Activated CD8-positive, alpha-beta memory T cell treated with anti-CD3 and anti-CD28 coated beads, Interleukin-2, amount 50 U/mL, for 24 hours (primary cell): ENCODE results near the gene LAMTOR4.

Experiments
- DNase-seq: peaks from one replicate; pipeline ENCODE4 v3.0.0-alpha.2; 2020; ENCODE audit errors: extremely low read depth

Gene LAMTOR4

DNA sequence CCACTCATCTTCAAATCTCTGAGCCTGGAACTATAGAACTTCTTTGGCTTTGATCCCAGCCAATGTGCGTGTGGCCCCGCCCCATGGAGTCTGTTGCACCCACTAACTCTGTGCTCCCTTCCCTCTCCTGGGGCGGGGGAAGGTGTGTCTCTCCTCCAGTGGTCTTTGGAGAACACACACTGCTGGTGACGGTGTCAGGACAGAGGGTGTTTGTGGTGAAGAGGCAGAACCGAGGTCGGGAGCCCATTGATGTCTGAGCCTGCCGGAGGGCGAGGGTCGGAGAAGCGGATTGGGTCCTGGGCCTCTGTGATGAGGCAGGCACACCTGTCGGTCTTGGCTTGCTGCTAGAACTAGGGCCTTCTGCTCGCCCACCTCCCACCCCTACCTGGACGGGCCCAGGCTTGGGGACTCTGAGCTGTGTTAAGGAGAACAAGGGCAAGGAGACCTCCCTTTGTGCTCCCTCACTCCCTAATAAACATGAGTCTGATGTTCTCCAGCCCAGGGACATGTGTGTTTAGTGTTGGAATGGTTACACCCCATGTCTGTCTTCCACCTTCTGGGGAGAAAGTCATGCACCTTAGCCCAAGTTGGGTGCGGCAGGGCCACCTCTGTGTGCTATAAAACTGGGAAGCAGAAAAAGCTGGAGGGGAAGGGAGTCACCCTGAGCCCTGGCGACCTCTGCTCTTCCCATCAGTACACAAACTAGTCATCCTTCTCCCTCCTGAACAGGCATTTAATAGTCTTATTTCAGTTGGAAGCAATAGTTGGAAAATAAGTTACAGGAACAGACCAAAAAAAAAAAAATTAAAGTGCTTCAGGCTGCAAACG is 5.2 kb downstream of the LAMTOR4 start:
- no peak for DNase-seq

DNA sequence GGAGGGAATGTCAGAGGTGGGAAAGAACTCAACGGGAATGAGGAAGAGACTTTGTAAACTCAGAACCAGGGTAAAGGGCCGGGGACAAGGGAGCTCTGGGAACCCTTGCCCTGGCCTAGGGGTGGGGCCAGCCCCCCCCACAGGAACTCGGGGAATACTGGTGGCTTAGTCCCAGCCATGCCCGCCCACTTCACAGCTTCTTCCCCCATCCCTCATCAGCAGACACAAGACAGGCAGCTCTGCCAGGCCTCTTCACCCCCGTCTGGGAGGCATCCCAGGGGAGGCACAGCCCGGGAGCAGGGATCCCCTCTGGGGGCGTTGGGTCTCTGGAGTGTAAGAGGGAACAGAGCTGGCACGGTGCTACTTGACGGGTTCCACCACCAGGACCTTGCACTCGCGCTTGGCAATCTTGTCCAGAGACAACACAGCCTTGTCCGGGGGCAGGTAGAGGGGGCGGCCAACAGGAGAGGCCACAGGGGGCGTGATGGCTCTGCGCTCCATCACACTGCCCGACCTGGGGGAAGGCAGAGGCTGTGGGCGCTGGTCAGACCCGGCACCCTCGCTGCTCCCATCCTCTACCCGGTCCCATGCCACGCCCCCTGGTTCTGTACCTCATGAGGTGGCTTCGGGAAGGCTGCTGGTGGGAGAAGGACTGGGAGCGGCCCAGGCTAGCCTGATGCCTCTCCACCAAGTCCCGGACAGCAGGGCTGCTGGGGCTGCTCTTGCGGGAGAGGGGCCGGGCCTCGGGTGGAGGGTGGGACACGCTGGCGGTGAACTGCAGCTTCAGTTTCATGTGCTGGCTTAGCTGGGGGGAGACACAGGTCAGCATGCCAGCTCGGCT is 6.2 kb downstream of the LAMTOR4 start:
- no peak for DNase-seq

DNA sequence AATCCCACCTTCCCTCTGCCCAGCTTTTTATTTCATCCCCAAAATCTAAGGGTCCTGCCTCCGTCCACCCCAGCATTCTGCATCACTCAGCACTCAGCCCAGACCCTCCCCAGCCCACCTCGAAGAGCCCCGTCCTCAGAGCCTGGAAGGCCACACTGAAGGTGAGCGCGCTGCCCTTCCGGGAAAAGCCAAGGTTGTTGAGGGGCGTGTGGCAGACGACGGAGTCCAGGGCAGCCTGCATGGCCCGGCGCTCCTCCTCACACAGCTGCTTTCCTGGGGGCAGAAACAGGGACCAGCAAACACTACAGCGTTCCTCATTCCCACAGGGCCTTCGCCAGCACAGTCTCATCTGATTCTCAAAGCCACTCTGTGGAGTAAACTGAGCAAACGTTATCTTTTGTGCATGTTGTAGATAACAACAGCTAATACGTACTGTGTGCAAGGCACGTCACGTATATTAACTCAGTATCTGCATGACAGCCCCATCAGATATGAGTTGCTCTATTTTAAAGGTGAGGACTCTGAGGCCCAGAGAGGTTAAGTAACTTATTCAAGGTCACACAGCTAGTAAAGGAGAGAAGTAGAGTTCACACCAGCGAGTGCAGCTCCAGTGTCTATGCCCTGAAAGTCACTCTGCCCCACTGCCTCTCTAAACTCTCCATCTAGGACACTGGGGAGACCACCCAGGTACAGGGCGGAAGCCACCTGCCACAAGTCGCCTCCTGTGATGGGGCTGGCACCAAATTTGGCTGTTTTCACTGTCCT is 7.0 kb downstream of the LAMTOR4 start:
- no peak for DNase-seq

DNA sequence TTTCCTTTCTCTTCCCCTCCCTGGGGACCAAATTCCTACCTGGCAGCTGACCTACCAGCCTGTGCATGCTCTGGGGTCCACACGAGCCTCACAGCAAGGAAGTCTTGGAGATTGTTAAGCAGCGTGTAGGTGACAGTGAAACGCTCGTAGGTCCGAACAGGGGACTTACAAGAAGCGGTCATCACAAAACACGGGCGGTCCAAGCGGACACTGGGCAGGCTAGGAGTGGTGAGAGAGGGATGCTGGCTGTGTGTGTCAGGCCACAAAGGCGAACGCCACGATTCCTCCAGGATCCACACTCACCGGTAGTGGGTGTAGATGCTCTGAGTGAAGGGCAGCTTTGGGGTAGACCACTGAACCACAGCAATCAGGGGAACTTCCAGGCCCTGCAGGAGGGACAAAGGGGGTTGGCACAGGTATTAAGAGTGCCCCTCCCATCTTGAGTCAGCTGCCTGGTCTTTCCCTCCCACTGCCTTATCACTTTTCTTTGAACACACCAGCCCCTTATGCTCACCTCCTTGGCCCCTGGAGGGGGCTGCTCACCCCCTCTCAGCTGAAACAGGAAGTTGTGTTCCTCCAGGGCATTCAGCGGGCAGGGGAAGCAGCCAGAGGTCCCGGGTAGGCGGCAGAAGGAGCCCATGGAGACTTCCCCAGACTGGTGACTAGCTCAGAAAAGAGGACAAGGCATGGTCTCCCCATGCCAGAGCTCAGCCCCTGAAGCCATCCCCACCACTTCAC is 7.8 kb downstream of the LAMTOR4 start:
- no peak for DNase-seq

DNA sequence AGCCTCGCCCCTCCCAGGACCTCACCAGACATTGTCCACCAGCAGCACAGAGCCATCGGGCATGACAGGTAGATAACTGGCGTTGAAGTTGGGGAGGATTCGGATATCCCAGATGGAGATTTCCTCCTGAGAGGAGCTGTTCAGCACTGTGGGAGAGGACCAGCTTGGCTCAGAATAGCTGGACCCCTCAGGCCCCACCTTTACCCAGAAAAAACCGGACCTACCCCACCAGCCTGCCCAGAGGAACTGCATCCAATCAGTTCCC is 8.3 kb downstream of the LAMTOR4 start:
- no peak for DNase-seq

DNA sequence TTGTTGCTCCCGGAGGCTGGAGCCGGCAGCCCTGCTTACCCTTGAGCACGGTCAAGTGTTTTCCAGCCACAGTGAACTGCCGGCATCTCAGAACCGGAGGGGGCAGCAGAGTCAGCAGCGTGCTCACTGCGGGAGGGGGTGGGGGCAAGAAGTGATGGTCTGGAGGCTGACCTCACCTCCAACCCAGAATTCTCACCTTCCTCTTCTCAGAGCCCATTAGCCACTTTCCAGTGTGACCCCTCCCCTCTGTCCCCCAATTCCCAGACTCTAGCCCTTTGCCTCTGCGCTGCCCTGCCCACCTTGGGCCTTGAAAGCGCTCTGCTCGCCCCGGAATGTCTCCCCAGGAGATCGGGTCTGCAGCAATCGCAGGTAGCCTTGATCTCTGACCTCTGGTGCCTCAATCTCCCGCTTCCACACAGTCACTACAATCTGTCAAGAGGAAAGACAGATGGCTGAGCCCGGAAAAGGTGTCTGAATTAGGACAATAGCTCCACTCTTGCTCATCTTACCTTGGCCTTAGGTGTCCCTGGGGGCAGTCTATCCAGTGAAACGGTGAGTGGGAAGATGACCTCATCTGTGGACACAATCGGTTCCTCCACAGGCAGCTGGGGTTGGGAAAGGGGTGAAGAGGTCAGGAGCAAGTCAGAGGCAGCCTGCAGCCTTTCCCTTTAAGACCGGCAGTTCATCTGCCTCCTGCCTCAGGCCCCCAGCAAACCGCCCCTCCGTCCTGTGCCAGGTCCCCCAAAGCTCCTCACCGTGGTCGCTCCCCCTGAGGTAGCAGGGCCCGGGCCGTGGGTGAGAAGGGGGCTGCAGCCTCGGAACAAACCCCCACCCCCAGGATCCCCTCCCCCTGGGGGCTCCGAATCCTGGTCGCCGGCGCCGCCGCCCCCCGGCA is 8.9 kb downstream of the LAMTOR4 start:
- DNase-seq, result no peak

DNA sequence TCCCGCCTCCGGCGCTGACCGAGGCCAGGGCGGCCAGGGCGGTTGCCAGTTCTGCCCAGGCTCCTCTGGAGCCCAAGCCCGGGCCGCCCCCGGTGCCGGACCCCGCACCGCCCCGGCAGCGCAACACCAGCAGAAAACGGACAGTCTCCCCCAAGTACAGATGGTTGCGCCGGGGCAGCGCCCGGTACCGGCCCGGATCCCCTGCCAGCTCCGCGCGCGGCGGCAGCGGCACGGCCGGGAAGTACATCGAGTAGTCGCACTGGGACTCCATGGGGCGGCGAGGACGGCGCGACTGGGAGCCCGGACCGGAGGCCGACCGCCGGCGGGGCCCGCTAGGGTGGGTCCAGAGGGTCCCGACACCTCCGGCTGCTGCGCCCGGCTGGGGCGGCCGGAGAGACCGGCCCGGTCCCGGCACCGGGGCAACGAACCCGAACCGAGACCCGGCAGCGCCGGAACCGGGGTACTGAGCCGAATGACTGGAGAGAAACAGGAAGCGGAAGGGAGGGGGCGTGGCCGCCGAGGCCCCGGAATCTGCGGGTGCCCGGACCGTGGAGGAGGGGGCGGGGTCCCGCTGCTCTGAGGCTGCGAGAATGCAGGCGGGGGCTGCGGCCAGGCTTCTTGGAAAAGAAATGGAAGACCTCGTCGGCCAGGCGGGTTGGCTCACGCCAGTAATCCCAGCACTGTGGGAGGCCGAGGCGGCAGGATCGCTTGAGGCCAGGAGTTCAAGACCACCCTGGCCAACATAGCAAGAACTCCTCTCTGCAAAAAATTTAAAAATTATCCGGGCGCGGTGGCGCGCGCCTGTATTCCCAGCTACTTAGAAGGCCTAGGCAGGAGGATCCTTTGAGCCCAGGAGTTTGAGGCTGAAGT is 9.7 kb downstream of the LAMTOR4 start, which contains the start of gene TRAPPC14:
Gene TRAPPC14, minus strand, starts transcription at position 495 of the 870 bp plus-strand sequence. Its CDS starts 224 bp downstream, at position 271.
- DNase-seq, result peak; percentile 78

DNA sequence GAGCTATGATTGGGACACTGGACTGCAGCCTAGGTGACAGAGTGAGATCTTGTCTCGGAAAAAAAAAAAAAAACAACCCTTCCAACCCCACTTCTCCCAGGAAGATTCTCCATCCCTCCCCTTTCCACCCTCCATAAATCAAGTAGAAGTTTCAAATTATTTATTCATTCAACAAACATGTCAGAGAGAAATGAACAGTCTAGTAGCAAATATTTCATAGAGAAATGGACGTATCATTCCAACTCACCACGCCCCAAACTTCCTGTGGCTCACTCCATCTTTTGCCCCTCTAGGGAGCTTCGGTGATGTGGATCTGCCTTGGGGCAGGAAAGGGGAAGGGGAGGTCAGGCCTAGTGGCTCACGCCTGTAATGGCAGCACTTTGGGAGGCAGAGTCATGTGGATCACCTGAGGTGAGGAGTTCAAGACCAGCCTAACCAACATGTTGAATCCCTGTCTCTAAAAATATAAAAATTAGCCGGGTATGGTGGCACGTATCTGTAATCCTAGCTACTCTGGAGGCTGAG is 10.4 kb downstream of the LAMTOR4 start:
- no peak for DNase-seq

DNA sequence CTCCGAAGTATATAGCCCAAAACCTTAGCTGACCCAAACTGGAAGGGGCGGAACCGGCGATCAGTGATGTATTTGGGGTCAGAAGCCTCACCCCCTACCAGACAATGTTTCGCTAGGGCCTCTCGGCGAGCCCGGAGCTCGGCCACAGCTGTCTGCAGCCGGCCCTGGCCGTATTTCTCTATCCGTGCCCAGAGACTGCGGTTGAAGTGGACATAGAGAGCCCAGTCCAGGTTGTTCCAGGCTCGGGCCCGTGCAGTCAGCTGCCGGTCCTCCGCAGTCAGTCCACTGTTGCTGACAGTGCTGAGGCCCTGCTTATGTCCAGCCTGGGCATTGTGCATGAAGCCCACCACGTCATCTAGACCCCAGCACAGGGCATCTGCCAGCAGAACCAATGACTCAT is 11.3 kb downstream of the LAMTOR4 start:
- DNase-seq, result no peak

DNA sequence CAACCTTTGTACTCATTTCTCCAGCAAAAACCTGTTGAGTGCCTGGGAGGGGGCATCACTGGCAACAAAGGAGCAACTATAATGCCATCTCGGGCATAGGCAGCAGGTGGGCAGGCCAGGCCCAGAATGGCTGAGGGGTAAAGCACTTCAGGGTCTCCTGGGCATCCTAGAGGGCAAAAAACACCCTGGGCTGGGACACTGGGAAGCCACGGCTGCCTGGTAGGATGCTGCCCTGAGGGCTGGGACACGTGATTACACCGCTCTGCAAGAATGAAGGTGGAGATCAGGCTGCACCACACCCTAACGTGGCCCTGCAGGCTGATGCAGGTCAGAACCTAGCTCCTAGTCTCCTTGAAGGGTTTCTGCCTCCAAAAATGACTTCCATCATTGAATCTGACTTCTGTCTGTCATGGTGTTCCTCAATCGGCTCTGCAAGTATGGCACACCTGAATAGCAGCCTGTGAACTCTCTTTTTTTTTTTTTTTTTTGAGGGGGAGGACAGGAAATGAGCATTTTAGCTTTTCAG is 14.4 kb downstream of the LAMTOR4 start:
- no peak for DNase-seq

DNA sequence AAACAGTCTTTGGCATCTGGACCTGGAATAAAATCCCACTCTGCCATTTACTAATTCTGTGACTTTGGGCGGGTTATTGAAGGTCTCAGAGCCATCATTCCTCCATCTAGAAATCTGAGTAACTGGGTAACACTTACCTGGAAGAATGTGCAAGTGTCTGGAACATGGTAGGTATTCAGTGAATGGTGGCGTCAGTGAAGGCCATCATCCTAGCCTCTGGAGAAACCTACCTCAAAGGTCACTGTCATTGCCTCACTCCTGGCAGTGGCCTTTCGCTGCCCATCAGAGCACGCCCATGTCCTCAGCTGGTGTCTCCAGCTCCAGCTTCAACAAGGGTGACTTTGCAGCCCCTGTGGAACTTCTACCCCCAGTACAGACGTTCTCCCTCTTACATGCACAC is 15.2 kb downstream of the LAMTOR4 start:
- DNase-seq, result no peak

DNA sequence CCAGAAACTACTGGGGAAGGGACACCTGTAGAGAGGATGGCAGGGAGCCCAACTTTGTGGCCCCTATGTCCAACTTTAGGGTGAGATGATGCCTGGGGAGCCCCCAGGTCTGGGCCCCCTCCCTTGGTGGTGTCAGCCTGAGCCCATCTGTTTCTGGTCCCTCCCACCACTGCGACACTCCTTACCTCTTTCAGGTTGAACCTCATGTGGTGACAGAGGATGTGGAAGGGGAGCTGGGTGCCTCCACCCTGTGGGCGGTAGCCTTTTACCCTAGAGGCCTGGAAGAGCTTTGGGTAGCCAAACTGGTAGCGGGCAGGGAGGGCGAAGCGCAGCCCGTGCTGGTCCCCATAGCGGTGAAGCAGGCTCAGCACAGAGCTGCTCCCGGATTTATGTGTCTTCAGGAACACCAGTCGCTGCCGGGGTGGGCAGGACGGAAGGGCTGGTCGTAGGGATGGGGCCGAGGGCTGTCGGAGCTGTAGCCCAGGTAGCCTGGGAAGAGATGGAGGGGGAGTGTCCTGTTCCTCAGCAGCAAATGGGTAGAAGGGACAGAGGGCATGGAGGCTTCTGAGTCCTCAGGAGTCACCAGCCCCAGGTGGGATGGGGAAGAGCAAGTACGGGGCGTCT is 17.7 kb downstream of the LAMTOR4 start:
- no peak for DNase-seq

DNA sequence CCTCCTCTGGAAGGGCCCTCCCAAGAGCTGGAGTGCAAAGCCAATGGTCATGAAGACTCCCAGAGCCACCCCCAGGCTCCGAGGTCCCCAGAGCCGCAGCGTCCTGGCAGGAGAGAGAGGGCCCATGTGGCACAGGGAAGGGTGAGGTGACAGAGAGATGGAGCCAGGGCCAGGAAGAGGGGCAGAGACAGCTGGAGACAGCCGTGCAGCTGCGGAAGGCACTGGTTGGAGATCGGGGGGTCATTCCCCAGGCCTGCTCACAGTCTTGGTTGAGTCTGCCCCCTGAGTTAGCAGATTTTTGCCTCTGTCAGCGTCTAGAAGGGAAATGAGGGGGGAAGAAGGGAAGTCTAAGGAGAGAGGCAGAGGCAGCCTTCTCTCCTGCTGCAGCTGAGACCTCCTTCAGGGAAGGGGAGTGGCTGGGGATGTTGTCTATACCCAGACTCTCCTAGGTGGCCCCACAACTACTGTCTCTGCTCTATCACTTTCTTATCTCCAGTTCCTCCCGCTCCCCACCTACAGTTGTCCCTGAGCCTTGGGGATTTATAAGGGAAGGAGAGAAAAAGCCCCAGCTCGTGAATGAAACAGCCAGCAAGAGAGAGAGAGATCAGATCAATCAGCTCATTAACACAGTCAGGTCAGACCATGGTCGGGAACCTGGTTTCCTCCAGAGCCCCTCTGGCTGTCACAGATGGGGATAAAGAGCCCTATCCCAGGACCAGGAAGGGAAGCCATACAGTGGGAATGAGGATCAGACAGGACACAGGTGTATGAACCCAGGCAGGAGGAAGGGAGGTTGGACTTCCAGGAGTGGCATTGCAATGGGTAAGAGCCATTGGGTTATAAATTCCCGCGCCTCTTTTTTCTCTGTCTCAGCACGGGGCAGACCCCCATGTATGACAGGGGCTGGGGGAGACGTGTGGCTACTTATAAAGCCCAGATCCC is 18.5 kb downstream of the LAMTOR4 start:
- no peak for DNase-seq

DNA sequence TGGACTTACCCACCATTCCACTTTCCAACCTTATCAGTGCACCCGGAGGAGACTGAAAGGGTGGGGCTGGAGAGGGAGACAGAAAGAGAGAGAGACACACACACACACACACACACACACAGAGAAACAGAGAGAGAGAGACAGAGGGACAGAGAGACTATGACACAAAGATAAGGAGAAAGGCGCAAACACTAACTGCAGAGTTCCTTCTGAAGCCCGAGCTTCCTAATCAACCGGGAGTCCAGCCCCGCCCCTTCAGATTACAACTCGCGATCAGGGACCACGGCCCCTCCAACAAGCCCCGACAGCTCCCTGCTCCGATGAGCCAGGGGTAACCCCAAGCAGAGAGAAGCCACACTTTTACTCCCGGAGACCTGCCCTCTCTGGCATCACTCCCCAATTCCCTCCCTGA is 19.2 kb downstream of the LAMTOR4 start:
- no peak for DNase-seq

DNA sequence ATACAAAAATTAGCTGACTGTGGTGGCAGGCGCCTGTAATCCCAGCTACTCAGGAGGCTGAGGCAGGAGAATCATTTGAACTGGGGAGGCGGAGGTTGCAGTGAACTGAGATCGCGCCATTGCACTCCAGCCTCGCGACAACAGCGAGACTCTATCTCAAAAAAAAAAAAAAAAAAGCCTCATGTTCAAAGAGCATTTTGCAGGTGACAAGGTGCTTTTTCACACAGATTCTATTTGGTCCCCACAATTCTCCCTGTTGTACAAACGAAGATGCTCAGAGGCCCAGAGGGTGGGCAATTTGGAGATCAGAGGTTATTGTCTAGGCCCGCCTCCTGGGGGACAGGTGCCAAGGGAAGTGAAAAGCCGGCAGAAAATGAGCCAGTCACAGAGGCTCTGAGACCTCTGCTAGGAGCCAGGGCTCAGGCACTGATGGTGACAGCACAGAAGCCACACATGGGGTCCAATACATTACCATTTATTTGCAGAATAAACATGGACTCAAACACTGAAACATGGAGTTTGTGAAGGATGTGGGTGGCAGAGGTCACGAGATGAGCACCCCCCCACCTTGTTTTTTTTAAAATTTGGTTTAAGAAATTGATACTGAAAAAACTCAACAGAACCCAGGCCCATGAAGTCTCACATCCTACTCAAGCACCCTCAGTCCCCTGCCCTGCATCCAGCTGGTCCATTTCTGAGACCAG is 20.6 kb downstream of the LAMTOR4 start:
- no peak for DNase-seq

DNA sequence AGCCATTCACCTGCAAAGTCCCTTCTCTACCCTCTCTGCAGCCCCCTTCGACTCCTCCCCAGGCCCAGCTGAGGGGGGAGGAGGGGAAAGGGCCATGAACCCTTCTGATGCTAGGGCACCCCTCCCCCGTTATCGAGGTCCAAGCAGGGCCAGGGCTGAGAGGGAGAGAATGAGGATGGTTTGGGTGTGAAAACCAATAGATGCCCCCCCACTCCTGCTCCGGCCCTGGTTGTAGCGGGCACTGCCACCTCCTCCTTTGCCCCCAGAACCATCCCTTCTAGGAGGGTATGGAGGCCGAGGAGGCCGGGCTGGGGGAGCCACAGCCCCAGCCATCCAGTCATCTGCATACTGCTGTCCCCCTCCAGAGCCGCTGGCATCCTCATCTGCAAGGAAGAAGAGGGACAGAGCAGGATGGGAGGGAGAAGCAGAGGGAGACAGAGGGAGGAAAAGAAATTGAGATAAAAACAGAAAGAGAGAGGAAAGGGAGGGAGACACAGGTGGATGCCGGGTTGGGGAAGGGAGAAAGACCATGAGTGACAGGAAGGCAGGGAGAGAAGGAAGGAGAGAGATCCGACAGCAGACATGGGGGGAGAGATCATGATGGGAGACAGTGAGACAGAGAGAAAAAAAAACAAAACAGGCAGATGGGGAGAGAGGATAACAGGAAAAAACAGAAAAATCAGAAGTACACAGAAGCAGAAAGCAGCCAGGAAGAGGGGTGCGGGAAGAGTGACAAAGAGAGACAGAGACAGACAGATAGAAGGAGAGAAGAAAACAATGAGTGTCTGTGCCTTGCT is 21.6 kb downstream of the LAMTOR4 start:
- no peak for DNase-seq
